GM19328 (cell line): ENCODE measurements around the gene KRT33B.
"Not testable (repeated sequence)": the region's sequence is repeated elsewhere in the genome, so short reads cannot be mapped to it uniquely, and the experiment has no call there.

Source experiments
- ATAC-seq: cut with Tn5 transposase; IDR thresholded peaks from one replicate; pipeline ENCODE4 v1.9.1; 2021; ENCODE audit warnings: mild to moderate bottlenecking, moderate library complexity; ENCODE audit not compliant: unreplicated experiment

Gene KRT33B

GRCh38 chr17:41394254-41394996, 24.8 kb upstream of the KRT33B start:
- ATAC-seq, result no peak

- no peak for ATAC-seq
Observed at GRCh38 chr17:41393826-41394225, 24.2 kb upstream of the KRT33B start.

- ATAC-seq, result no peak
Observed at GRCh38 chr17:41393294-41393693, 23.7 kb upstream of the KRT33B start.

- ATAC-seq, result no peak
Observed at GRCh38 chr17:41392278-41392677, 22.7 kb upstream of the KRT33B start.

GRCh38 chr17:41391535-41391934, 21.9 kb upstream of the KRT33B start:
- ATAC-seq, result no peak

GRCh38 chr17:41390411-41390938, 20.9 kb upstream of the KRT33B start:
- ATAC-seq, result no peak

GRCh38 chr17:41387670-41388069, 18.1 kb upstream of the KRT33B start:
- no peak for ATAC-seq

- ATAC-seq, result no peak
Observed at GRCh38 chr17:41386227-41386626, 16.6 kb upstream of the KRT33B start.

GRCh38 chr17:41383690-41384089, 14.1 kb upstream of the KRT33B start:
- no peak for ATAC-seq

GRCh38 chr17:41382394-41382793, 12.8 kb upstream of the KRT33B start:
- no peak for ATAC-seq

GRCh38 chr17:41381943-41382342, 12.3 kb upstream of the KRT33B start, which contains the start of gene KRT34:
KRT34 (minus strand) TSS chr17:41382306; CDS start chr17:41382246, 60 bp downstream.
- not testable (repeated sequence) for ATAC-seq

- ATAC-seq, result not testable (repeated sequence)
Observed at GRCh38 chr17:41380091-41380490, 10.5 kb upstream of the KRT33B start.

GRCh38 chr17:41377546-41377945, 7.9 kb upstream of the KRT33B start:
- ATAC-seq, result no peak

- no peak for ATAC-seq
Observed at GRCh38 chr17:41369023-41369422, 590 bp downstream of the KRT33B start.

GRCh38 chr17:41367426-41368075, 2.1 kb downstream of the KRT33B start:
- no peak for ATAC-seq

GRCh38 chr17:41366070-41366469, 3.5 kb downstream of the KRT33B start:
- ATAC-seq, result no peak

- no peak for ATAC-seq
Observed at GRCh38 chr17:41363881-41364280, 5.7 kb downstream of the KRT33B start.

GRCh38 chr17:41360296-41360995, 9.2 kb downstream of the KRT33B start:
- ATAC-seq, result no peak

- no peak for ATAC-seq
Observed at GRCh38 chr17:41354536-41354935, 15.1 kb downstream of the KRT33B start.

GRCh38 chr17:41352597-41353366, 16.8 kb downstream of the KRT33B start:
- ATAC-seq, result no peak

GRCh38 chr17:41351177-41351576, 18.4 kb downstream of the KRT33B start:
- ATAC-seq, result no peak
